Suprapubic skin (tissue), 4 donors: ENCODE results near the gene IMMP2L. TPM values are rescaled to one million over a fixed set of nuclear protein-coding genes. Genes with fewer than 3 reads are reported as not detected.

Experiments
- DNase-seq, 2 donors: peaks; one replicate each; pipeline ENCODE4 v3.0.0-alpha.2; 2019; ENCODE audit warnings: low spot score in 2 of 2
- H3K27ac ChIP-seq: fragments of 200-600 bp; sonication (generic); one replicate; pipeline ENCODE4 v1.5.1; 2019
- H3K27me3 ChIP-seq: fragments of 200-600 bp; sonication (generic); one replicate; pipeline ENCODE4 v1.5.1; 2019
- H3K36me3 ChIP-seq: fragments of 200-600 bp; sonication (generic); one replicate; pipeline ENCODE4 v1.5.1; 2019
- H3K4me1 ChIP-seq: fragments of 200-600 bp; sonication (generic); one replicate; pipeline ENCODE4 v1.5.1; 2019
- H3K4me3 ChIP-seq: fragments of 200-600 bp; sonication (generic); one replicate; pipeline ENCODE4 v1.5.1; 2019; ENCODE audit warnings: mild to moderate bottlenecking
- H3K9me3 ChIP-seq: fragments of 200-600 bp; sonication (generic); one replicate; pipeline ENCODE4 v1.5.1; 2019
- CTCF ChIP-seq, 2 donors: fragments of 200-600 bp in 1 of 2; fragments of 450-650 bp in 1 of 2; sonication (generic) in 1 of 2; IDR thresholded peaks; one replicate each; pipeline ENCODE4 v1.5.1; 2016 to 2019; ENCODE audit warnings: antibody characterized with exemption in 2 of 2, mild to moderate bottlenecking in 1 of 2, moderate library complexity in 1 of 2
- EP300 ChIP-seq: sonication (generic); formaldehyde crosslinking; IDR thresholded peaks from one replicate; pipeline ENCODE4 v1.6.1; 2017; ENCODE audit warnings: antibody characterized with exemption
- POLR2A ChIP-seq, 2 donors: fragments of 450-650 bp; IDR thresholded peaks; one replicate each; pipeline ENCODE4 v1.6.1; 2017; ENCODE audit warnings: antibody characterized with exemption in 2 of 2, mild to moderate bottlenecking in 2 of 2, moderate library complexity in 2 of 2
- POLR2AphosphoS5 ChIP-seq, 3 donors: sonication (generic); formaldehyde crosslinking; IDR thresholded peaks; one replicate each; pipeline ENCODE4 v1.6.1; 2017; ENCODE audit warnings: antibody characterized with exemption in 3 of 3
- WGBS: methylation state at CpG from one replicate; pipeline ENCODE4 v1.1.5; 2018; 5-methylcytosine and 5-hydroxymethylcytosine counted together
- total RNA-seq, 4 donors: library from RNA; depleted of rRNA; stranded (reverse); fragments of >200 nt; gene quantifications; one replicate each; pipeline ENCODE4 v1.1.0, GENCODE V29; 2016

The IMMP2L gene
- total RNA-seq, 4 donors from 2014 or later, result 10.6 to 20.6 (median 14.6) TPM

GRCh38 chr7:111025006-111025405, 537.3 kb downstream of the IMMP2L start:
- Histone ChIP-seq H3K27me3 (no peaks in the 10 kb centered on the region), H3K36me3 (no peaks in the 10 kb centered on the region), H3K4me3 (no peak overlapping the region), H3K9me3 (no peaks in the 10 kb centered on the region), H3K4me1 (peaks cover 9% of the 10 kb centered on the region), H3K27ac (no peak overlapping the region)
- 94% methylated on average over 1 of the region's 1 CpG for WGBS
- DNase-seq, result no peak
- TF ChIP-seq POLR2A (IDR thresholded peaks at IDR 0.05) (no peak), CTCF (IDR thresholded peaks at IDR 0.05) (no peak), POLR2AphosphoS5 (IDR thresholded peaks at IDR 0.05) (no peak), EP300 (no peak)

- Histone ChIP-seq H3K4me1 (peaks cover 7% of the 10 kb centered on the region), H3K9me3 (no peaks in the 10 kb centered on the region), H3K36me3 (no peaks in the 10 kb centered on the region), H3K4me3 (no peak overlapping the region), H3K27me3 (no peaks in the 10 kb centered on the region), H3K27ac (no peak overlapping the region)
- WGBS, result 52% methylated on average over 3 of the region's 3 CpGs
- no peak for DNase-seq
- TF ChIP-seq CTCF (IDR thresholded peaks at IDR 0.05) (no peak), POLR2AphosphoS5 (IDR thresholded peaks at IDR 0.05) (no peak), EP300 (no peak), POLR2A (IDR thresholded peaks at IDR 0.05) (no peak)
Measured at GRCh38 chr7:111018960-111019736, 543.1 kb downstream of the IMMP2L start.

- no peak for TF ChIP-seq EP300
- TF ChIP-seq POLR2A (IDR thresholded peaks at IDR 0.05), result no peak
- TF ChIP-seq POLR2AphosphoS5 (IDR thresholded peaks at IDR 0.05), result no peak
- TF ChIP-seq CTCF (IDR thresholded peaks at IDR 0.05), result no peak
- Histone ChIP-seq H3K27ac (no peak overlapping the region), H3K4me1 (peaks cover 14% of the 10 kb centered on the region), H3K4me3 (no peak overlapping the region), H3K36me3 (no peaks in the 10 kb centered on the region), H3K9me3 (no peaks in the 10 kb centered on the region), H3K27me3 (no peaks in the 10 kb centered on the region)
- DNase-seq, result no peak
- WGBS, result 95% methylated on average over 4 of the region's 4 CpGs
Measured at GRCh38 chr7:111018447-111018846, 543.8 kb downstream of the IMMP2L start.

GRCh38 chr7:111014079-111014478, 548.2 kb downstream of the IMMP2L start:
- DNase-seq, result no peak
- 56% methylated on average over 6 of the region's 6 CpGs for WGBS
- TF ChIP-seq CTCF (IDR thresholded peaks at IDR 0.05), result no peak
- TF ChIP-seq EP300, result no peak
- no peak for TF ChIP-seq POLR2A (IDR thresholded peaks at IDR 0.05)
- no peak for TF ChIP-seq POLR2AphosphoS5 (IDR thresholded peaks at IDR 0.05)
- peaks cover 35% of the 10 kb centered on the region for H3K4me1 ChIP-seq
- H3K27ac ChIP-seq, result peak overlapping the region; percentile 75
- H3K4me3 ChIP-seq, result no peak overlapping the region
- H3K36me3 ChIP-seq, result no peaks in the 10 kb centered on the region
- H3K9me3 ChIP-seq, result no peaks in the 10 kb centered on the region
- H3K27me3 ChIP-seq, result no peaks in the 10 kb centered on the region

GRCh38 chr7:111012799-111013675, 549.3 kb downstream of the IMMP2L start:
- no peaks in the 10 kb centered on the region for H3K27me3 ChIP-seq
- peaks cover 35% of the 10 kb centered on the region for H3K4me1 ChIP-seq
- no peaks in the 10 kb centered on the region for H3K9me3 ChIP-seq
- H3K27ac ChIP-seq, result peak overlapping the region; percentile 75
- H3K4me3 ChIP-seq, result no peak overlapping the region
- no peak for DNase-seq
- no peaks in the 10 kb centered on the region for H3K36me3 ChIP-seq
- no peak for TF ChIP-seq POLR2AphosphoS5 (IDR thresholded peaks at IDR 0.05)
- TF ChIP-seq POLR2A (IDR thresholded peaks at IDR 0.05), result no peak
- TF ChIP-seq EP300, result no peak
- no peak for TF ChIP-seq CTCF (IDR thresholded peaks at IDR 0.05)
- 38% methylated on average over 5 of the region's 5 CpGs for WGBS
